8988T (cell line): ENCODE measurements around the gene KCNE1.
"Not testable (repeated sequence)": the region's sequence is repeated elsewhere in the genome, so short reads cannot be mapped to it uniquely, and the experiment has no call there.

ENCODE experiments used
- DNase-seq: peaks from one replicate; pipeline ENCODE4 v3.0.0; 2011

KCNE1 gene

GRCh38 chr21:34511787-34512455 is at the start of gene KCNE1:
Gene KCNE1 (minus strand): TSS chr21:34512210. CDS start chr21:34449634, 62,576 bp downstream.
- DNase-seq: no peak

GRCh38 chr21:34561806-34562205 is 49.8 kb upstream of the KCNE1 start:
- DNase-seq: no peak

DNA sequence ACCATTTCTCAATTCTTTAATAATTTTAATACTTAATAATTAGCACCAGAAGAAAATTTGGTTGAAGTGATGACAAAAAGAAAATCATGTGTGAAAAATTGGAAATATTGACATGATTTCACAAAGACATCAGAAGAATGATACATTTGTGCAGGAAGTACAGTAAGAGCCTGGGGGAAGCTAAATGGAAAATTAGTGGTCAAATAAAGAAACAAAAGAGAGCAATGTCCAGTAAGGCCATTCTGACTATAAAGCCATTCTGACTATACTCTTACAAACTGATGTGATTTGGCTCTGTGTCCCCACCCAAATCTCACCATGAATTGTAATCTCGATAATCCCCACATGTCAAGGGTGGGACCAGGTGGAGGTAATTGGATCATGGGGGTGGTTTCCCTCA is 48.6 kb upstream of the KCNE1 start:
- DNase-seq: no peak

DNA sequence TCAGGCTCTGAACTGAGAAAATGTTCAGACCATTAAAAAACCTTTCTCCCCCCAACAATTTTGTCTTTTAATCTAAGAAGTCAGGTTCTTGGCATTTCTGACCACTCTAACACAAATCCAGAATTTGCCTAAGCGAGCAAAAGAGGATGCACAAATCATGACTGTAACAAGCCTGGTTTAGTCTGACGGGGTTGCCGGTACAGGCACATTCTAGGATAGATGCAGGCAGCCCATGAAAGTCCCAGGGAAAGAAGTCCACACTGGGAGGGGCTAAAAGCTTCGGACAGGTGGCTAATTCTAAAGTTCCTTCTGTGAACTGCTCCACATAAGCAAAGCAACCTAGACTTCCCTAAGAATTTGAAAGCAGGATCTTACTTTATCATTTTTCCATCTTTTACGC is 48.0 kb upstream of the KCNE1 start:
- DNase-seq: no peak

GRCh38 chr21:34559089-34559631 is 47.1 kb upstream of the KCNE1 start:
- DNase-seq: no peak

DNA sequence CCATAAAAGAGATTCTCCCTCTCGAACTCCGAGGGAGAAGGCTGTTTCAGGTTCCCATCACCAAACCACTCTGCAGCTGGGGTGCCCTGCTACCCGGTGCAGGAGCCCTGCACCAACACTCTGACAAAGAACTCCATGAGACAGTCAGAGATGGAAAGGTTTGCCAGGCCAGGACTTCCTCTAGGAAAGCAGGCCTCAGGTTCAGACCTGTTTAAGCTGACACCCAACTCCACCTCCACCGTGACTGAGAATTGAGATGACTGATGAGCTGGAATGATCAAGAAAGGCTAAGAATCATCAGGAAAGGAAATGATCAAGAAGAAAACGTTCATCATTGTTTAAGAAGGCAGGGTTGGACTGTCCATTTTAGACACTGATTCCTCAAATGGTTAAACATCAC is 46.2 kb upstream of the KCNE1 start:
- DNase-seq: no peak

DNA sequence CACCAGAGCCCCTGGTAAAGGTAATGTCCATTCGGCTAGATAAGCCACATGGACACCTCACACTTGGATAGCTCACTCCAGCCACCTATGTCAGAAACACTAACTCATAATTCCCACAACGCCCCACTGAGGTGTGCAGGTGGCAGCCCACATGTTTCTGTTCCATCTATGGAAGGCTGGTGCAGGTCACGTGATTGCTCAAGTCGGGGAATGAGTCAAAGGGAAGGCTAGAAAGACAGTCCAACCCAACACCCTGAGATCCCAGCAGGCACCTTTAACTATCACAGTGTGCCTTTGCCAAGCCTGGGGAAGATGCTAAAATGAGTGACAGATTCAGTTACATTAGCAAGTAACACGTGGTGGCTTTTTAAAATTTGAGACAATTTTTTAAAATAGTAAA is 45.3 kb upstream of the KCNE1 start:
- no peak for DNase-seq

DNA sequence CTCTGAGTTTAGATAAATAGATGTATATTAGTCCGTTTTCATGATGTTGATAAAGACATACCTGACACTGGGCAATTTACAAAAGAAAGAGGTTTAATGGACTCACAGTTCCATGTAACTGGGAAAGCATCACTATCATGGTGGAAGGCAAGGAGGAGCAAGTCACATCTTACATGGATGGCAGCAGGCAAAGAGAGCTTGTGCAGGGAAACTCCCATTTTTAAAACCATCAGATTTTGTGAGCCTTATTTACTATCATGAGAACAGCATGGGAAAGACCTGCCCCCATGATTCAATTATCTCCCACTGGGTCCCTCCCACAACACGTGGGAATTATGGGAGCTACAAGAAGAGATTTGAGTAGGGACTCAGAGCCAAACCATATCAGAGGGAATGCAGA is 42.7 kb upstream of the KCNE1 start:
- DNase-seq: not testable (repeated sequence)

- no peak for DNase-seq
Measured at GRCh38 chr21:34554227-34554626, 42.2 kb upstream of the KCNE1 start.

DNA sequence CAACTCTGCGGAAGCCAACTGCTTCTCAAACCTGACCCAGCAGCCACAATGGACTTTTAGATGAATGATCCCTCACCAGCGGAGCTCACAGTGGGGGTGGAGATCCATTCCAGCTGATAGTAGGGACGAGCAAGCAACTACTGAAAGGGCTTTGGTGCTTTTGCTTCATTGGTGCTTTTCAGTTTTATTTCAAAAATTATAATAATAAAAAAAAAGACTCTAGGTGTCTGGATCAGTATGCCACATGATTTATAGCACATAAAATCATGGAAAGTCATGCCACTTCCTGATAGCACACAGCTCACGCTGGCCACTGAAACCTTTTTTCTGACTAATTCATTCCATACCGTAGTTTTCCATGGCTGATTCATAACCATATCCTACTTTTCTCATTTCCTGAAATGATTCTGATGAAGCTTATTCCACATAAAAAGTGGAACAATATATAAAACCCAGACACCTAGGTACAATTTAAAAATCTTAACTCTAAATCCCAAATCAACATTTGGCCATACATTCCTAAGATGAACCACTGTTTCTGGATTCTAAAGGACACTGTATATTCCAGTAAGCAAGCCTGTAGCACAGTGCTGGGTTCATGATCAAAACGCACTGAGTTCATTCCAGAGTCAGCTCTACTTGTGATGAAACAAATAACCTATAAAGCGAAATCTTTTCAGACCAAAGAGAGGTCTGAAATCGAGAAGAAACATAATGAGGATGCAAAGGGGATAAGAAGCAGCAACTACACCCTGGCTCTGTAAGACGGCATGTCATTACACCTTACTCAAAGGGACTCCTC is 41.3 kb upstream of the KCNE1 start:
- no peak for DNase-seq

DNA sequence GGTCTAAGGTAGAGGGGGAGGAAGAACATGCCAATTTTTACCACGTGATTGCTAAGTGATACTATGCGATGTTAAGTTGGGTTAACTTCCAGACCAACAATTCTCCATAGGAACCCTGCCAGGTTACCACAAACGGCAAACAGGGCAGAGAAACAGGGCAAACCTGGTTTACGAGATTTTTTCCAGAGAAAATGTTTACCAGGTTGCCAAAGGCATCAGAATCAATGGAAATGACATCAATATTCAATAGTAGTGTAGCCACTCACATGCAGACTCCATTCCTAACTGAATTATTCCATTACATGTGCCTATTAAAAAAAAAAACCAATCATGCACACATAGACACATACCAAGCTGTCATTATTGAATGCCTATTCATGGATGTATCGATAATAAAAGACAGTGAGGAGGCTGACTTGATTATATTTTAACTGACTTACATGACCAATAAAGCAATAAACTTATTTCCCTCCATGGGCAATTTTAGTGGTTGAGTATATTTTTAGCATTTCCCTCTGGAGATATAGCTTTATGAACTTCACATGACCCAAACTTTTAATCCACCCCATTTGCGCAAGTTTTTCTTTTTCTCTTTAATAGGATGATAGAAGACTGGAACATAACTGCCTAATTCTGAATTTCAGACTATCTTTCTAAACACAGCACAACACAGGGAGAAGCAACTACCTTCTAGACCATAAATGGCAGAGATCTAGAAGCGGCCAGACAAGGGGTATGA is 40.5 kb upstream of the KCNE1 start:
- DNase-seq: no peak

DNA sequence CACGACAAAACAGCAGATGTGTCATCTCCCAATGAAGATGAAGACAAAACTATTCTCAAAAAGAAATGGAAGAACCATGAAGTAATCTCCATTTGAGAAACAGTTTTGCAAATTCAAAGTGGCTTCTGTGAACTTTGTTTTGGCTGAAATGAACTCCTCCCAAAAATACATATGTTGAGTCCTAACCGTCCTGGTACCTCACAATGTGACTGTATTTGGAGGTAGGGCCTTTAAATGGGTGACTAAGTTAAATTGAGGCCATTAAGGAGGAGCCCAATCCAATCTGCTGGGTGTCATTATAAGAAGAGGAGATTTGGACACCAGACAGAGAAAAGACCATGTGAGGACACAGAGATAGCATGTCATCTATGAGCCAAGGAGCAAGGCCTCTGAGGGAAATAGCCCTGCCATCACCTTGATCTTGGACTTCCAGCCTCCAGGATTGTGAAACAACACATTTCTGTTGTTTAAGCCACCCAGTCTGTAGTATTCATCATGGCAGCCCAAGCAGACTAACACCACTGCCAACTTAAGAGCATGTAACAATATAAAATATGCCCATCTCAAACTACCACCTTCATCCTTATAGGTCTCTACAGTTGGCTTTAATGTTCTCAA is 38.3 kb upstream of the KCNE1 start:
- no peak for DNase-seq

DNA sequence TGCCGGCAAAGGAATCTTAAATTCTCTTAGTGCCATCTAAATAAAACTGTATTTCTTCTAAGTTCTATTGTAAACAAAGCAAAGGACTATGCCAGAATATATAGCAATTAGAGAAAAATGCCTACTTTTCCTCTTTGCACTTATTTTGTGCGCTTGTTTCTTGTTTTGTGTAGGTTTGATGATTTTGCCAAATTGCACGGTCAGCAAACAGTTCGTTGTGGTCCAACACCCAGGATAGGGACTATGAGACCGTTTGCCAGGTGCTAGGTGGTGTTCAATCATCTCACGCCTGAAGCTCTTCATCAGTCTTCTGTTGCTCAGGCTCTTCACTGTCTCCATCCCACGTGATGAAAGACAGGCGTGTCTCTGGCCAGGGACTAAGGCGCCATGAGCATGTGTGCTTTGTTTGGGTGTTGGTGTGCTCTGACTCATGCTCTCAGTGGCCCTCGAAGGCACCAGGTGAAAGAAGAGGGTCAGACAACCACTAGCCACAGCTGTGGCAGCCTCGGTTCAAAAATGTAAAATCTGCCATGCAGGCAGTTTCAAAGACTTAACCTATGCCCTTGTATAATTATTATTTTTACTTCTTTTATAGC is 36.9 kb upstream of the KCNE1 start:
- no peak for DNase-seq

- DNase-seq: no peak
Measured at GRCh38 chr21:34546542-34546941, 34.5 kb upstream of the KCNE1 start.

GRCh38 chr21:34545079-34545884 is 33.3 kb upstream of the KCNE1 start:
- DNase-seq: no peak

DNA sequence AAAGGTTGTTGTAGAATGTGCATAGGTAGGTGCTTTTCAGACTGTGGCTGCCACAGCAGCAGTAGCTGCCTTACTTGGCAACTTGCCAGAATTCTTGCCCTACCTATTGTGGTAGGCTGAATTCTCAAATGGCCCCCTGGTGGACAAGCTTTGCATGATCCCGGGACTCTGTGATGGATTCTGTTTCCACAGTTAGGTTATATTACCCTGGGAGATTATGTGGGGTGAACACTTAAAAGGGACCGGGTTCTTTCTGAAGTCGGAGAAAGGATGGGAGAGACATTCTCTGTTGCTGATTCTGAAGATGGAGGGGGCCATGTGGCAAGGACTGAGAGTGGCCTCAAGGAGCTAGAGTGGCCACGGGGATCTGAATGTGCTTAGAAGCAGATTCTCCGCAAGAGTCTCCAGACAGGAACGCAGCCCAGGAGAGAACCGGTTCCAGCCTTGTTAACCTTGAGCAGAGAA is 32.1 kb upstream of the KCNE1 start:
- peak; percentile 26 for DNase-seq

GRCh38 chr21:34543017-34543416 is 31.0 kb upstream of the KCNE1 start:
- DNase-seq: no peak

DNA sequence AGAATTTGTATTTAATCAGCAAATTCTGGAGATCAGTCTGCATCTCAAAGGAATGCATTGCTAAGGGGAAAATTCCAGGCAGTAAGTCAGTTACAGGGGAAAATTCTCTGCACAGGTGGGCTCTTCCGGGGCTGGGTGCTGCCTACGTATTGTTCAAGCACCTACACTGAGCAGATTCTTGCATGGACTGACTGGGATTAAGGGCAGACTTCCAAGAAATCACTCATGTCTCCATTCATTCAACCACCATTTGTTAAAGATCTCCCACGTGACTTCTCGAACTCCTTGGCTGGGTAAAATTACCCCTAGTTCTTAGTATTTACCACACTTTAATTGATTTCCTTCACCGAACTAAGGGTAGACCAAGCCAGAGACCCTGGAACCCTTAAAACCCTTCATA is 28.2 kb upstream of the KCNE1 start:
- no peak for DNase-seq

DNA sequence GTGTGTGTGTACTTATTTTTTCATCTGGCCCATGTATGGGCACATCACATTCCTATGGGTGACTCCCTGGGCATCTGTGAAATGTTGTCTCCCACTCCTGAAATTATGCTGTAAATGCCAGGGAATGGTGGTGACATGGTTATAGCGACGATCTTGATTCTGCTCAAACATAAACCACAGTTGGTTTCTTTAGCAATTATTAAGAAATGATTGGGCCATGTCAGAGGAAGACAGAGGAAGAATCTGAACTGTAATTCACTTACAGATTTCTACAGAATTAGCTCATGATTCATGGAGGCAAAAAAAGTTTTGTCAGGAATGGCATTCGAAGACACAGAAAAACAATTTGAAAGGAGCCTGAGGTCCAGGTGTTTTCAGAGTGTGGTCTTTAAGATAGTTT is 25.8 kb upstream of the KCNE1 start:
- DNase-seq: no peak

- no peak for DNase-seq
Measured at GRCh38 chr21:34536820-34537219, 24.8 kb upstream of the KCNE1 start.

- DNase-seq: no peak
Measured at GRCh38 chr21:34536311-34536710, 24.3 kb upstream of the KCNE1 start.

DNA sequence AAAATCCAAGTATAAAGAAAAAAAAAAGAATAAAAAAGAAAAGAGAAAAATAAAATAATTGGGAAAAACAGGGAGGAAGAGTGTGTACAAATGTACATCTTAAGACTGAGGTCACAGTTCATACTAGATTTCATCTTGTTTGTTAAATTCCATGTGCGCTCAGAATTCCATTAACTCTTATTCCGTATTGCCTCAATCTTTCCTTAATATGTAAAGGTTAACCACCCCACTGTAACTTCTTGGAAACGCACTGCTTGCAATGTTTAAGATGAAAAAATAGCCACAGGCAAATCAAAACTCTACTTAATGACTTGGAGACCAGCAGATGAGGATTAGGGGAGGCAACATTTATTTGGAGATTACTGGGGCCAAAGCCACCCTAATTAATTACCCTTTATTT is 23.9 kb upstream of the KCNE1 start:
- no peak for DNase-seq
